Neural crest cell (in vitro differentiated cells): Measurements from ENCODE around the gene GPR158. TPM values are rescaled to one million over a fixed set of nuclear protein-coding genes. Genes with fewer than 3 reads are reported as not detected.
"Not testable (repeated sequence)": the region's sequence is repeated elsewhere in the genome, so short reads cannot be mapped to it uniquely, and the experiment has no call there.

Source experiments
- DNase-seq: peaks from one replicate; pipeline ENCODE4 v3.0.0; 2021; ENCODE audit warnings: low read depth, mixed read lengths, low spot score
- H3K27ac Mint-ChIP-seq: one replicate; pipeline ENCODE4 v1.8.0; 2021; ENCODE audit warnings: mild to moderate bottlenecking, mixed read lengths; ENCODE audit not compliant: unreplicated experiment
- H3K27me3 Mint-ChIP-seq: 2 replicates; pipeline ENCODE4 v1.8.0; 2021; ENCODE audit warnings: low read depth, mild to moderate bottlenecking, mixed read lengths
- H3K36me3 Mint-ChIP-seq: 2 replicates; pipeline ENCODE4 v1.8.0; 2021; ENCODE audit warnings: low read depth, mild to moderate bottlenecking, mixed read lengths
- H3K4me1 Mint-ChIP-seq: 2 replicates; pipeline ENCODE4 v1.8.0; 2021; ENCODE audit warnings: mixed read lengths
- H3K4me3 Mint-ChIP-seq: one replicate; pipeline ENCODE4 v1.8.0; 2021; ENCODE audit warnings: mild to moderate bottlenecking, mixed read lengths
- H3K9me3 Mint-ChIP-seq: 2 replicates; pipeline ENCODE4 v1.8.0; 2021; ENCODE audit warnings: mixed read lengths
- total RNA-seq: library from RNA; stranded (reverse); gene quantifications from 2 replicates; pipeline ENCODE4 v1.2.1, GENCODE V29; 2021
- TF ChIP-seq, protein P1 (sequence below): fragments of 200-600 bp; sonication (generic); conservative IDR thresholded peaks from 2 replicates; pipeline ENCODE4 v1.5.0; 2021; ENCODE audit warnings: antibody characterized with exemption, mild to moderate bottlenecking

GPR158 gene
- total RNA-seq, 1 donor from 2014 or later, result 0.26 TPM

DNA sequence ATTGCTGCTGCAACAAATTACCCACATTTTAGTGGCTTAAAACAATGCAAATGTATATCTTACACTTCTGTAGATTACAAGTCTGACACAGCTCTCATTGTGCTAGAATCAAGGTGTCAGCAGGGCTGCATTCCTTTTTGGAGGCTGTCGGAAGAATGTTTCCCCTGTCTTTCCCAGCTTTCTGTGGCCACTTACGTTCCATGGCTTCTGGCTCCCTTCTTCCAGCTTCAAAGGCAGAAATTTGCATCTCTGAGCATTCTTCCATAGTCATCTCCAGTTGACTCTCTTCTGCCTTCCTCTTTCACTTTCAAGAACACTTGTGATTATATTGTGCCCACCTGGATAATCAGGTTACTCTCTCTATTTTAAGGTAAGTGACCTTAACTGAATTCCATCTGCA is 125.3 kb downstream of the GPR158 start:
- H3K36me3 Mint-ChIP-seq, result no peaks in the 10 kb centered on the region
- DNase-seq, result no peak

DNA sequence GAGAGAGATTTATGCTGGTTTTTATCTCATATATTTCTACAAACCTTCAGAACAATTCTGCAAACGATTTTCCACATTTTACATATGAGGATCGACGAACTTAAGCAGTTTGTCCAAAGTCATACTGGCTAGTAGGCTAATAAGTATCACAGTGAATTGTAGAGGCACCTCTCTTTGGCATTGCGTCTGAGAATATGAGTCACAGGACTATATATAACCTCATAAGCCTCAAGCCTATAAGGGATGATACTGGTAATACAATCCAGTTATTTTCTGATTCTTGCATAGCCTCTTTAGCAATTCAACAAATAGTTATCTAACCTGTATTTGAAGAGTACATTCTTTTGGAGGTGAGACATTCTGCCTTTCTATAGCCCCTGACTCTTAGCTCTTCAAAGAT is 129.8 kb downstream of the GPR158 start:
- no peak overlapping the region for H3K27ac Mint-ChIP-seq
- H3K4me1 Mint-ChIP-seq, result no peaks in the 10 kb centered on the region
- peaks cover 8% of the 10 kb centered on the region for H3K9me3 Mint-ChIP-seq
- TF ChIP-seq, protein P1, sequence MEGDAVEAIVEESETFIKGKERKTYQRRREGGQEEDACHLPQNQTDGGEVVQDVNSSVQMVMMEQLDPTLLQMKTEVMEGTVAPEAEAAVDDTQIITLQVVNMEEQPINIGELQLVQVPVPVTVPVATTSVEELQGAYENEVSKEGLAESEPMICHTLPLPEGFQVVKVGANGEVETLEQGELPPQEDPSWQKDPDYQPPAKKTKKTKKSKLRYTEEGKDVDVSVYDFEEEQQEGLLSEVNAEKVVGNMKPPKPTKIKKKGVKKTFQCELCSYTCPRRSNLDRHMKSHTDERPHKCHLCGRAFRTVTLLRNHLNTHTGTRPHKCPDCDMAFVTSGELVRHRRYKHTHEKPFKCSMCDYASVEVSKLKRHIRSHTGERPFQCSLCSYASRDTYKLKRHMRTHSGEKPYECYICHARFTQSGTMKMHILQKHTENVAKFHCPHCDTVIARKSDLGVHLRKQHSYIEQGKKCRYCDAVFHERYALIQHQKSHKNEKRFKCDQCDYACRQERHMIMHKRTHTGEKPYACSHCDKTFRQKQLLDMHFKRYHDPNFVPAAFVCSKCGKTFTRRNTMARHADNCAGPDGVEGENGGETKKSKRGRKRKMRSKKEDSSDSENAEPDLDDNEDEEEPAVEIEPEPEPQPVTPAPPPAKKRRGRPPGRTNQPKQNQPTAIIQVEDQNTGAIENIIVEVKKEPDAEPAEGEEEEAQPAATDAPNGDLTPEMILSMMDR, result no peak
- H3K36me3 Mint-ChIP-seq, result peaks cover 4% of the 10 kb centered on the region
- no peak overlapping the region for H3K4me3 Mint-ChIP-seq
- no peak for DNase-seq
- H3K27me3 Mint-ChIP-seq, result no peaks in the 10 kb centered on the region

More for the DNA sequence above, 125.3 kb downstream of the GPR158 start:
- no peaks in the 10 kb centered on the region for H3K27me3 Mint-ChIP-seq
- no peak overlapping the region for H3K27ac Mint-ChIP-seq
- no peak overlapping the region for H3K4me3 Mint-ChIP-seq
- TF ChIP-seq, protein P1, result no peak
- no peaks in the 10 kb centered on the region for H3K9me3 Mint-ChIP-seq
- H3K4me1 Mint-ChIP-seq, result no peaks in the 10 kb centered on the region

DNA sequence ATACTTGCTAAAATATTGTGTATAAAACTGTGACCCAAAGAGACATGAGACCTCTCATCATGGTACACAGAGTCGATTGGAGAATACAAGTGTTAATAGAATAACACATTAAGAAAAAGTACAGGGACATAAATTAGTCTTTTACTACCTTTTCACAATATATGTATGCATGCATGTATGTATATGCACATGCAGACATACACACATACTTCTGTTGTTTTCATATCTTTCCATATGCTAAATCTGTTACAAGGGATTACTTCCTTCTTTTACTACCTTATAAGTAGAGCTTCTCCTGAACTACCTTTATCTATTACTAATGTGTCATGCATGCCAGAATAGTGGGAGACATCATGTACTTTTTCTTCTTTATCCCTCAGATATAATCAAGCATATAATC is 131.6 kb downstream of the GPR158 start:
- H3K27ac Mint-ChIP-seq, result no peak overlapping the region
- TF ChIP-seq, protein P1, result no peak
- no peaks in the 10 kb centered on the region for H3K27me3 Mint-ChIP-seq
- peaks cover 4% of the 10 kb centered on the region for H3K36me3 Mint-ChIP-seq
- H3K9me3 Mint-ChIP-seq, result peaks cover 13% of the 10 kb centered on the region
- DNase-seq, result no peak
- no peak overlapping the region for H3K4me3 Mint-ChIP-seq
- H3K4me1 Mint-ChIP-seq, result no peaks in the 10 kb centered on the region

DNA sequence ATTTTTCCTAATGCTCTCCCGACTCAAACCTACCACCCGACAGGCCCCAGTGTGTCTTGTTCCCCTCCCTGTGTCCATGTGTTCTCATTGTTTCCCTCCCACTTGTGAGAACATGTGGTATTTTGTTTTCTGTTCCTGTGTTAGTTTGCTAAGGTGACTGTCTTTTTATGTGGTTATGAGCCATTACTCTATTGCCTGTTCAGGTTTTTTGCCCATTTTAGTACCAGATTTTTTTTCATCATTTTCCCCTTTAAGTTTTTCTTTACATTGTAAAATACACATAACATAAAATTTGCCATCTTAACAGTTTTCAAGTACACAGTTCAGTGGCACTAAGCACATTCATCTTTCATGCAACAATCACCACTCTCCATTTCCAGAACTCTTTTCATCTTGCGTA is 133.5 kb downstream of the GPR158 start:
- no peak overlapping the region for H3K27ac Mint-ChIP-seq
- H3K27me3 Mint-ChIP-seq, result no peaks in the 10 kb centered on the region
- TF ChIP-seq, protein P1, result no peak
- no peak overlapping the region for H3K4me3 Mint-ChIP-seq
- DNase-seq, result no peak
- peaks cover 4% of the 10 kb centered on the region for H3K36me3 Mint-ChIP-seq
- no peaks in the 10 kb centered on the region for H3K4me1 Mint-ChIP-seq
- H3K9me3 Mint-ChIP-seq, result peaks cover 13% of the 10 kb centered on the region

DNA sequence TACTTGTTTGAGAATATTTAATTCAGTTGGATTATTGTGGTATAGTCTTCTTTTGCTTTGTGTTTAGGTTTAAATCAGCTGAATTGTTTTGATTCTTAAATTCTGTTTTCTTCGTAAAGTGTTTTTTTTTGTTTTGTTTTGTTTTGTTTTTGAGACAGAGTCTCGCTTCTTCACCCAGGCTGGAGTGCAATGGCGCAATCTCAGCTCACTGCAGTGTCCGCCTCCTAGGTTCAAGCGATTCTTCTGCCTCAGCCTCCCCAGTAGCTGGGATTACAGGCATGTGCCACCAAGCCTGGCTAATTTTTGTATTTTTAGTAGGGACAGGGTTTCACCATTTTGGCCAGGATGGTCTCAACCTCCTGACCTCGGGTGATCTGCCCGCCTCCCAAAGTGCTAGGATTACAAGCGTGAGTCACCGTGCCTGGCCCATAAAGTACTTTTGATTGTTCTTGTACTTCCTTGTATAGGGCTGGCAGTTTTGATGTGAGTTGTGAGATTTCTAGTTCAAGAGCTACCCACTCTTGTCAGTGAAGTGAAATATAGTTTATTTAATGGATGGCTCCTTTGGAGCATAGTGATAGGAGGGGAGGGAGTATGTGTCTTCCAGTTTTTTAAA is 142.9 kb downstream of the GPR158 start:
- H3K27ac Mint-ChIP-seq, H3K4me1 Mint-ChIP-seq, H3K9me3 Mint-ChIP-seq, DNase-seq, H3K36me3 Mint-ChIP-seq, H3K4me3 Mint-ChIP-seq, H3K27me3 Mint-ChIP-seq: not testable (repeated sequence)

DNA sequence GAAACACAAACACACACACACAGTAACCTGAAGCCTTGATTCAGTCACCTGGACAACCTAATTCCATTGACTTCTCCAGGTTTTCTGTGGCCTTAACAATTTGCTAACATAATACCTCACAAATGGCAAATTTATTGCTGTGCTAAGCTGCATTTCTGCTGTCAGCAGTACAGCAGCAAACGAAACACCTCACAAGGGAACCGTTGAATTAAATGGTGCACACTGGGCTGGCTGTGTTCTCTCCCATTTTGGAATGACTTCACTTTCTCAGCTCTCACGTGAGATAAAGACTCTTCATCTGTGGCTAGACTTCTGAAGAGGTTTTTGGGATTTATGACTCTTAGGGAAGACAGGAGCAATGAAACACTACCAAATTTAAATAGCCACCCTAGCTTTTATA is 152.5 kb downstream of the GPR158 start:
- Mint-ChIP-seq H3K4me3 (no peak overlapping the region), H3K27me3 (no peaks in the 10 kb centered on the region), H3K27ac (no peak overlapping the region), H3K9me3 (peaks cover 2% of the 10 kb centered on the region), H3K4me1 (no peaks in the 10 kb centered on the region), H3K36me3 (no peaks in the 10 kb centered on the region)
- DNase-seq, result no peak
- TF ChIP-seq, protein P1, result no peak
